ENCODE data around the gene PARP1. TPM values are rescaled to one million over a fixed set of nuclear protein-coding genes. Genes with fewer than 3 reads are reported as not detected.
"Not testable (repeated sequence)": the region's sequence is repeated elsewhere in the genome, so short reads cannot be mapped to it uniquely, and the experiment has no call there.

Gene PARP1
- total and polyA plus RNA-seq, 9 donors, result 24.7 to 74.6 (median 63.1) TPM

DNA sequence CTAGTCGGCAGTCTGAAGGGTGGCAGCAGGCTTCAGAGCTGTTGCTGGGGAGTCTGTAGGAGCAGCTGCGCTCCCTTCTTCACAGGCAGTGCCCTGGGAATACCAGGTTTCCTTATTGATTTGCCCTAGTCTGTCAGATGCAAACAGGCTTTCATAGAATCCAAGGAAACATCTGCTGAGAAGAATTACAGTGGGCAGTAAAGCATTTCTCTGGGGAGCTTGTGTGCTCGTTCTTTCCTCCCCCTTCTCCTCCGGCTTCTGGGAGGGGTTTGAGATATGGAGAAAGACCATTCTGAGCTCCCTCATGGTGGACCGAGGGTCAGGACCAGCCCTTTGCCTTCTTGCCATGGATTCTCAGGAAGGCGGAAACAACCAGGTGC, 25.4 kb upstream of the PARP1 start:
- DNase-seq, result no peak
- Histone ChIP-seq H3K27me3 (no peaks in the 10 kb centered on the region), H3K27ac (no peak overlapping the region), H3K36me3 (no peaks in the 10 kb centered on the region), H3K4me1 (ENCODE audit: insufficient read depth) (peaks cover 4% of the 10 kb centered on the region), H3K4me3 (no peak overlapping the region), H3K9me3 (no peaks in the 10 kb centered on the region)
- 53 to 66% (median 61%) methylated on average over 6 of the region's 6 CpGs for WGBS, 3 donors
- intact Hi-C loops (cut with DNase I), result loop anchor here in 1 of 4 donors (5.0 kb wide), 1 partner anchor 399 kb away; no protein-coding TSS in a partner anchor
- TF ChIP-seq EP300 (IDR thresholded peaks at IDR 0.05), result no peak
- TF ChIP-seq POLR2A (IDR thresholded peaks at IDR 0.05), result no peak
- TF ChIP-seq, protein P1, sequence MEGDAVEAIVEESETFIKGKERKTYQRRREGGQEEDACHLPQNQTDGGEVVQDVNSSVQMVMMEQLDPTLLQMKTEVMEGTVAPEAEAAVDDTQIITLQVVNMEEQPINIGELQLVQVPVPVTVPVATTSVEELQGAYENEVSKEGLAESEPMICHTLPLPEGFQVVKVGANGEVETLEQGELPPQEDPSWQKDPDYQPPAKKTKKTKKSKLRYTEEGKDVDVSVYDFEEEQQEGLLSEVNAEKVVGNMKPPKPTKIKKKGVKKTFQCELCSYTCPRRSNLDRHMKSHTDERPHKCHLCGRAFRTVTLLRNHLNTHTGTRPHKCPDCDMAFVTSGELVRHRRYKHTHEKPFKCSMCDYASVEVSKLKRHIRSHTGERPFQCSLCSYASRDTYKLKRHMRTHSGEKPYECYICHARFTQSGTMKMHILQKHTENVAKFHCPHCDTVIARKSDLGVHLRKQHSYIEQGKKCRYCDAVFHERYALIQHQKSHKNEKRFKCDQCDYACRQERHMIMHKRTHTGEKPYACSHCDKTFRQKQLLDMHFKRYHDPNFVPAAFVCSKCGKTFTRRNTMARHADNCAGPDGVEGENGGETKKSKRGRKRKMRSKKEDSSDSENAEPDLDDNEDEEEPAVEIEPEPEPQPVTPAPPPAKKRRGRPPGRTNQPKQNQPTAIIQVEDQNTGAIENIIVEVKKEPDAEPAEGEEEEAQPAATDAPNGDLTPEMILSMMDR (IDR thresholded peaks at IDR 0.05), result no peak

GRCh38 chr1:226432586-226433340, 24.9 kb upstream of the PARP1 start:
- TF ChIP-seq, protein P1 (IDR thresholded peaks at IDR 0.05), result no peak
- TF ChIP-seq EP300 (IDR thresholded peaks at IDR 0.05), result no peak
- no peak for TF ChIP-seq POLR2A (IDR thresholded peaks at IDR 0.05)
- no peak overlapping the region for H3K27ac ChIP-seq
- H3K4me1 ChIP-seq (ENCODE audit: insufficient read depth), result peaks cover 4% of the 10 kb centered on the region
- WGBS, 3 donors, result 82 to 86% (median 86%) methylated on average over 13 of the region's 13 CpGs
- intact Hi-C loops (cut with DNase I), result loop anchor here in 1 of 4 donors (5.0 kb wide), 1 partner anchor 400 kb away; no protein-coding TSS in a partner anchor
- no peaks in the 10 kb centered on the region for H3K27me3 ChIP-seq
- H3K4me3 ChIP-seq, result no peak overlapping the region
- no peaks in the 10 kb centered on the region for H3K9me3 ChIP-seq
- no peaks in the 10 kb centered on the region for H3K36me3 ChIP-seq
- DNase-seq, result no peak

DNA sequence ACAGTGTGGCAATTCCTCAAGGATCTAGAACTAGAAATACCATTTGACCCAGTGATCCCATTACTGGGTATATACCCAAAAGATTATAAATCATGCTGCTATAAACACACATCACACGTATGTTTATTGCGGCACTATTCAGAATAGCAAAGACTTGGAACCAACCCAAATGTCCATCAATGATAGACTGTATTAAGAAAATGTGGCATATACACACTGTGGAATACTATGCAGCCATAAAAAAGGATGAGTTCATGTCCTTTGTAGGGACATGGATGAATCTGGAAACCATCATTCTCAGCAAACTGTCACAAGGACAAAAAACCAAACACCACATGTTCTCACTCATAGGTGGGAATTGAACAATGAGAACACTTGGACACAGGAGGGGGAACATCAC, 24.0 kb upstream of the PARP1 start:
- intact Hi-C loops (cut with DNase I), result loop anchor here in 1 of 4 donors (5.0 kb wide), 1 partner anchor 400 kb away; no protein-coding TSS in a partner anchor
- not testable (repeated sequence) for H3K4me3 ChIP-seq; H3K36me3 ChIP-seq; H3K27me3 ChIP-seq; H3K27ac ChIP-seq; H3K9me3 ChIP-seq; H3K4me1 ChIP-seq (ENCODE audit: insufficient read depth); DNase-seq
- WGBS, 3 donors, result 92 to 98% (median 94%) methylated on average over 2 of the region's 2 CpGs

GRCh38 chr1:226429858-226430715, 22.2 kb upstream of the PARP1 start:
- TF ChIP-seq, protein P1 (IDR thresholded peaks at IDR 0.05), result no peak
- TF ChIP-seq POLR2A (IDR thresholded peaks at IDR 0.05) (no peak), EP300 (IDR thresholded peaks at IDR 0.05) (no peak)
- intact Hi-C loops (cut with DNase I), result loop anchor here in 2 of 4 donors (5.0 to 10.0 kb wide), 2 partner anchors 185 to 402 kb away; no protein-coding TSS in a partner anchor

More at GRCh38 chr1:226429858-226430715, 22.2 kb upstream of the PARP1 start:
- Histone ChIP-seq H3K36me3 (no peaks in the 10 kb centered on the region), H3K4me1 (ENCODE audit: insufficient read depth) (peaks cover 4% of the 10 kb centered on the region), H3K27me3 (no peaks in the 10 kb centered on the region), H3K9me3 (no peaks in the 10 kb centered on the region), H3K4me3 (no peak overlapping the region), H3K27ac (no peak overlapping the region)
- no peak for DNase-seq
- WGBS, 3 donors, result 73 to 82% (median 77%) methylated on average over 14 of the region's 14 CpGs
